GM12878 (cell line): Measurements from ENCODE around the gene NEXMIF. TPM values are rescaled to one million over a fixed set of nuclear protein-coding genes. Genes with fewer than 3 reads are reported as not detected.

Experiments used
- ATAC-seq: fragments of 200-7000 bp; cut with Tn5 transposase; 3 replicates; pipeline ENCODE4 v1.9.1; 2020; ENCODE audit warnings: mild to moderate bottlenecking, moderate library complexity
- BruUV-seq: library from RNA; stranded (reverse); fragments of 400-500 nt; replicated peaks from 2 replicates; lab custom pipeline; 2021; lab: Mats Ljungman, UMichigan
- CTCF ChIA-PET: fragments of 300-600 bp; sonication (Branson Sonifier 250); formaldehyde crosslinking; extraction: SDS; loops from one replicate; lab custom pipeline; 2021; ENCODE audit warnings: inconsistent platforms; lab: Yijun Ruan, JAX
- POLR2A ChIA-PET: fragments of 350-600 bp; formaldehyde crosslinking; extraction: SDS; loops from one replicate; lab custom pipeline; 2021; ENCODE audit warnings: inconsistent platforms; lab: Charles Lee
- RAD21 ChIA-PET: fragments of 300-600 bp; sonication (Branson Sonifier 250); formaldehyde crosslinking; loops from one replicate; lab custom pipeline; 2023; ENCODE audit warnings: antibody characterized with exemption; ENCODE audit not compliant: unreplicated experiment; lab: Charles Lee
- SMC1A ChIA-PET: fragments of 300-600 bp; sonication (Branson Sonifier 250); formaldehyde crosslinking; loops from one replicate; lab custom pipeline; 2023; ENCODE audit not compliant: unreplicated experiment, uncharacterized antibody; lab: Charles Lee
- DNase-seq: peaks from one replicate; pipeline ENCODE4 v3.0.0-alpha.2; 2011; ENCODE audit warnings: low read depth, low spot score
- FAIRE-seq: peaks from 3 replicates; lab custom pipeline; 2011; peaks lifted over from hg19 to GRCh38; lab: Jason Lieb, UNC
- H2AFZ ChIP-seq: 2 replicates; pipeline ENCODE4 v1.6.0; 2011; ENCODE audit warnings: low read depth, low read length, control low read depth; ENCODE audit not compliant: control insufficient read depth
- H3K27ac ChIP-seq: 2 replicates; pipeline ENCODE4 v1.5.1; 2011; ENCODE audit warnings: control low read depth; ENCODE audit not compliant: control insufficient read depth, insufficient read depth
- H3K27me3 ChIP-seq, 2 experiments: replicated peaks in 1 of 2; 2 replicates each; pipeline versions ENCODE4 v1.6.0 to v1.6.1; 2011; ENCODE audit warnings: low read length in 1 of 2; ENCODE audit not compliant: control insufficient read depth in 2 of 2, insufficient read depth in 2 of 2
- H3K36me3 ChIP-seq, 2 experiments: 2 replicates each; pipeline ENCODE4 v1.5.1; 2011; ENCODE audit warnings: low read length in 1 of 2; ENCODE audit not compliant: control insufficient read depth in 2 of 2, insufficient read depth in 2 of 2
- H3K4me1 ChIP-seq: 2 replicates; pipeline ENCODE4 v1.6.1; 2011; ENCODE audit warnings: mild to moderate bottlenecking, low read length, moderate library complexity, mixed read lengths; ENCODE audit not compliant: control insufficient read depth, insufficient read depth
- H3K4me2 ChIP-seq: 2 replicates; pipeline ENCODE4 v1.6.0; 2011; ENCODE audit warnings: control low read depth; ENCODE audit not compliant: control insufficient read depth, insufficient read depth
- H3K4me3 ChIP-seq: fragments of 200-600 bp; sonication (generic); 2 replicates; pipeline ENCODE4 v1.5.1; 2016
- H3K79me2 ChIP-seq: 2 replicates; pipeline ENCODE4 v1.6.0; 2011; ENCODE audit warnings: low read length; ENCODE audit not compliant: control insufficient read depth, insufficient read depth
- H3K9ac ChIP-seq: 2 replicates; pipeline ENCODE4 v1.8.0; 2011; ENCODE audit warnings: low read length, control low read depth, mixed read lengths; ENCODE audit not compliant: control insufficient read depth, insufficient read depth
- H3K9me3 ChIP-seq: replicated peaks from 3 replicates; pipeline ENCODE4 v1.5.1; 2011; ENCODE audit warnings: mild to moderate bottlenecking, low read length; ENCODE audit not compliant: control insufficient read depth, insufficient read depth
- H4K20me1 ChIP-seq: 2 replicates; pipeline ENCODE4 v1.6.0; 2011; ENCODE audit not compliant: control insufficient read depth, insufficient read depth
- BACH1 ChIP-seq: fragments of 450-650 bp; IDR thresholded peaks from 2 replicates; pipeline ENCODE4 v1.6.1; 2017; ENCODE audit warnings: mild to moderate bottlenecking, borderline replicate concordance
- CBX5 ChIP-seq: sonication (generic); IDR thresholded peaks from 2 replicates; pipeline ENCODE4 v1.6.1; 2016; ENCODE audit warnings: low read depth, moderate library complexity, mild to moderate bottlenecking, inconsistent platforms
- CHD2 ChIP-seq: IDR thresholded peaks from 2 replicates; pipeline ENCODE4 v1.6.1; 2011; ENCODE audit warnings: low read depth, low read length, improper control_type of control experiment, borderline replicate concordance
- EP300 ChIP-seq, 2 experiments: fragments of 150-350 bp in 1 of 2; IDR thresholded peaks; 2 replicates each; pipeline ENCODE4 v1.6.1; 2011 to 2012; ENCODE audit warnings: low read depth in 2 of 2, low read length in 2 of 2, borderline replicate concordance in 1 of 2, improper control_type of control experiment in 1 of 2, inconsistent platforms in 1 of 2; ENCODE audit not compliant: control insufficient read depth in 1 of 2
- ESRRA ChIP-seq: IDR thresholded peaks from 2 replicates; pipeline ENCODE4 v1.6.1; 2012; ENCODE audit warnings: mild to moderate bottlenecking, low read length, improper control_type of control experiment
- EZH2 ChIP-seq: IDR thresholded peaks from 2 replicates; pipeline ENCODE4 v1.6.1; 2012; ENCODE audit warnings: low read depth, mild to moderate bottlenecking, control low read depth, inconsistent platforms, low read length, borderline replicate concordance; ENCODE audit not compliant: control insufficient read depth
- IKZF1 ChIP-seq: fragments of 450-650 bp; conservative IDR thresholded peaks from 2 replicates; pipeline ENCODE4 v1.6.1; 2017; ENCODE audit warnings: antibody characterized with exemption, mild to moderate bottlenecking
- LARP7 ChIP-seq: fragments of 450-650 bp; IDR thresholded peaks from 2 replicates; pipeline ENCODE4 v1.6.1; 2017; ENCODE audit warnings: mild to moderate bottlenecking
- NR2F1 ChIP-seq: fragments of 450-650 bp; conservative IDR thresholded peaks from 2 replicates; pipeline ENCODE4 v1.6.1; 2017; ENCODE audit warnings: mild to moderate bottlenecking
- NRF1 ChIP-seq: conservative IDR thresholded peaks from 2 replicates; pipeline ENCODE4 v1.6.1; 2011; ENCODE audit warnings: mild to moderate bottlenecking, low read depth, low read length, improper control_type of control experiment
- PML ChIP-seq: IDR thresholded peaks from 2 replicates; pipeline ENCODE4 v1.6.1; 2012; ENCODE audit warnings: low read length, inconsistent platforms
- POLR2A ChIP-seq: IDR thresholded peaks from 2 replicates; pipeline ENCODE4 v1.6.1; 2011; ENCODE audit warnings: low read depth, mild to moderate bottlenecking, low read length
- POLR2AphosphoS5 ChIP-seq: IDR thresholded peaks from 2 replicates; pipeline ENCODE4 v1.6.1; 2011; ENCODE audit warnings: mild to moderate bottlenecking, low read length, inconsistent platforms
- POU2F2 ChIP-seq: IDR thresholded peaks from 3 replicates; pipeline ENCODE4 v1.6.1; 2011; ENCODE audit warnings: low read depth, mild to moderate bottlenecking, low read length, borderline replicate concordance
- SPI1 ChIP-seq: IDR thresholded peaks from 2 replicates; pipeline ENCODE4 v1.6.1; 2011; ENCODE audit warnings: low read depth, mild to moderate bottlenecking, low read length, moderate library complexity, borderline replicate concordance; ENCODE audit not compliant: insufficient read depth
- TAF1 ChIP-seq: IDR thresholded peaks from 2 replicates; pipeline ENCODE4 v1.6.1; 2011; ENCODE audit warnings: mild to moderate bottlenecking, low read depth, low read length, borderline replicate concordance
- WGBS: methylation state at CpG from one replicate; pipeline ENCODE4 v1.1.6; 2016; ENCODE audit warnings: low lambda C conversion rate; ENCODE audit not compliant: insufficient replicate concordance, insufficient coverage; ENCODE audit errors: missing lambda C conversion rate; 5-methylcytosine and 5-hydroxymethylcytosine counted together
- in situ Hi-C: fragments of 300-500 bp; cut with MboI; formaldehyde crosslinking; loops from 9 replicates; pipeline ENCODE4 v1.14.3; 2018; ENCODE audit warnings: mixed read lengths
- intact Hi-C: fragments of 100-400 bp; cut with micrococcal nuclease; formaldehyde crosslinking; loops from one replicate; pipeline ENCODE4 v1.14.2; 2022; ENCODE audit not compliant: unreplicated experiment
- polyA plus RNA-seq, 11 experiments: library from polyadenylated mRNA; depleted of rRNA in 4 of 11; unstranded in 6 of 11; stranded (reverse) in 5 of 11; fragments of >200 nt; fragmentation: Nextera tagmentation in 4 of 11; fragmentation: Illumina TruSeq in 1 of 11; extraction: Ambion mirVana in 4 of 11; extraction: Trizol in 1 of 11; gene quantifications; 1 replicate in 1 of 11; 2 replicates in 10 of 11; pipeline versions ENCODE4 v1.2.1 to v1.2.3, GENCODE V29; 2011 to 2016; ENCODE audit warnings: inconsistent platforms in 2 of 11, missing spikeins in 2 of 11, low read depth in 1 of 11
- total RNA-seq, 4 experiments: library from RNA; depleted of rRNA in 3 of 4; stranded (reverse); fragments of >200 nt in 3 of 4; fragmentation: Illumina TruSeq in 1 of 4; extraction: Trizol in 1 of 4; gene quantifications; 2 replicates each; pipeline versions ENCODE4 v1.2.1 to v1.2.3, GENCODE V29; 2013 to 2021
- TF ChIP-seq, protein P1 (sequence below): IDR thresholded peaks from 2 replicates; pipeline ENCODE4 v1.6.1; 2012; ENCODE audit warnings: low read depth, low read length, improper control_type of control experiment
- TF ChIP-seq, protein P2 (sequence below): fragments of 450-650 bp; IDR thresholded peaks from 2 replicates; pipeline ENCODE4 v1.6.1; 2017; ENCODE audit warnings: mild to moderate bottlenecking, moderate library complexity

NEXMIF gene
- total and polyA plus RNA-seq, 10 of the 15 experiments (the other 5 are each of a cell fraction or from before 2014, with no cell fraction given) = 0.75 to 10.4 (median 4.3) TPM

DNA sequence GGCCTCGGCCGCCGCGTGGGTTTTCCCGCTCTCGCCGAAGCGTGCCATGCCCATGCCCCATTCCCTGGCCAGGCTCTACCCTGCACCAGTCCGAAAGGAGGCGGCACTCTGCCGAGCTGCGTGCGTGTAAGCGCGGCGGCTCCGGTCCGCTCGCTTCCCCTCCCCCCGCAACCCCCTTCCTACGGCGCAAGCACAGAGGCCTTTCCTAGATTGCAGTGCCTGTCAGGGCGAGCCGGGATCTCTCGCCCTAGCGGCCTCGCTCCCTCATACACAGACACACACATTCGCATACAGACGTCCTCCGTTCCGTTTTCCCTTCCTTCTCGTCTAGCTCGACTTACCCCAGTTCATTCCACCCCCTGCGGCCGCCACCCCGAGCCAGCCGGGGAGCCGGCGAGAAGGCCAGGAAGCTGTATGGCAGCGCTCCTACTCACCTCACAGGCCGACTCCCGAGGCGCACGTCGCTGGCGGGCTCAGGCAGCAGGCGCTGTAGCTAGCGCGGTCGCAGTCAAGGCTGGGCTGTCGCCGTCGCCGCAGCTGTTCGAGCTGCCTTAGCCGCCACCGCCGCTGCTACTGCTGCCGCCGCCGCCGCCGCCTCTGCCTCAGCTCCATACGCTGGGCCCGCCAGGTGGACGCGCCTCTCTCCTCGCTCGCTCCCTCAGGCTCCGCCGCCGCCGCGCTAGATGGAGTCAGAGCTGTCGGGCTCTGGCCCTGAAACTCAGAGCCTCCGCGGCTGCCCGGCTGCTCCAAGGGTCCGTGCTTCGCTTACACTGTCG, 615 bp downstream of the NEXMIF start:
- FAIRE-seq (peak; percentile 18), ATAC-seq (peak; percentile 74)
- CTCF ChIA-PET = interaction anchor here (0.7 to 1.2 kb wide), 4 partner anchors 35 to 354 kb away, joined by 3 to 7 read pairs (median 4); no protein-coding TSS in a partner anchor
- 0 out of 2 replicates have a peak, but pooled peaks have one; percentile 45 for TF ChIP-seq LARP7
- peak; percentile 57; the same call in 1 of the 2 replicates for TF ChIP-seq CHD2
- TF ChIP-seq NRF1 = no peak
- no peak for TF ChIP-seq SPI1
- TF ChIP-seq EZH2 = no peak
- peak; percentile 78; the same call in 1 of the 2 replicates for TF ChIP-seq IKZF1
- peak; percentile 19; the same call in 1 of the 2 replicates for TF ChIP-seq TAF1
- no peak for TF ChIP-seq ESRRA
- peak; percentile 20; the same call in 1 of the 2 replicates for TF ChIP-seq BACH1
- peak; percentile 1; the same call in 1 of the 2 replicates for TF ChIP-seq NR2F1
- TF ChIP-seq CBX5 = 0 out of 2 replicates have a peak, but pooled peaks have one; percentile 17
- TF ChIP-seq POU2F2 = peak; percentile 58; the same call in 1 of the 3 replicates
- 0 out of 4 replicates have a peak, but pooled peaks of 1 of the 2 experiments have one; percentile 19 for TF ChIP-seq EP300 (IDR thresholded peaks at IDR 0.05; ENCODE audit: borderline replicate concordance in 1 of 2, control insufficient read depth in 1 of 2, low read depth in 2 of 2, low read length in 2 of 2)
- peak; percentile 62 for TF ChIP-seq POLR2AphosphoS5
- no peak for TF ChIP-seq PML
- TF ChIP-seq, protein P1, sequence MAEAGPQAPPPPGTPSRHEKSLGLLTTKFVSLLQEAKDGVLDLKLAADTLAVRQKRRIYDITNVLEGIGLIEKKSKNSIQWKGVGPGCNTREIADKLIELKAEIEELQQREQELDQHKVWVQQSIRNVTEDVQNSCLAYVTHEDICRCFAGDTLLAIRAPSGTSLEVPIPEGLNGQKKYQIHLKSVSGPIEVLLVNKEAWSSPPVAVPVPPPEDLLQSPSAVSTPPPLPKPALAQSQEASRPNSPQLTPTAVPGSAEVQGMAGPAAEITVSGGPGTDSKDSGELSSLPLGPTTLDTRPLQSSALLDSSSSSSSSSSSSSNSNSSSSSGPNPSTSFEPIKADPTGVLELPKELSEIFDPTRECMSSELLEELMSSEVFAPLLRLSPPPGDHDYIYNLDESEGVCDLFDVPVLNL = no peak
- peak; percentile 78 for TF ChIP-seq POLR2A
- TF ChIP-seq, protein P2, sequence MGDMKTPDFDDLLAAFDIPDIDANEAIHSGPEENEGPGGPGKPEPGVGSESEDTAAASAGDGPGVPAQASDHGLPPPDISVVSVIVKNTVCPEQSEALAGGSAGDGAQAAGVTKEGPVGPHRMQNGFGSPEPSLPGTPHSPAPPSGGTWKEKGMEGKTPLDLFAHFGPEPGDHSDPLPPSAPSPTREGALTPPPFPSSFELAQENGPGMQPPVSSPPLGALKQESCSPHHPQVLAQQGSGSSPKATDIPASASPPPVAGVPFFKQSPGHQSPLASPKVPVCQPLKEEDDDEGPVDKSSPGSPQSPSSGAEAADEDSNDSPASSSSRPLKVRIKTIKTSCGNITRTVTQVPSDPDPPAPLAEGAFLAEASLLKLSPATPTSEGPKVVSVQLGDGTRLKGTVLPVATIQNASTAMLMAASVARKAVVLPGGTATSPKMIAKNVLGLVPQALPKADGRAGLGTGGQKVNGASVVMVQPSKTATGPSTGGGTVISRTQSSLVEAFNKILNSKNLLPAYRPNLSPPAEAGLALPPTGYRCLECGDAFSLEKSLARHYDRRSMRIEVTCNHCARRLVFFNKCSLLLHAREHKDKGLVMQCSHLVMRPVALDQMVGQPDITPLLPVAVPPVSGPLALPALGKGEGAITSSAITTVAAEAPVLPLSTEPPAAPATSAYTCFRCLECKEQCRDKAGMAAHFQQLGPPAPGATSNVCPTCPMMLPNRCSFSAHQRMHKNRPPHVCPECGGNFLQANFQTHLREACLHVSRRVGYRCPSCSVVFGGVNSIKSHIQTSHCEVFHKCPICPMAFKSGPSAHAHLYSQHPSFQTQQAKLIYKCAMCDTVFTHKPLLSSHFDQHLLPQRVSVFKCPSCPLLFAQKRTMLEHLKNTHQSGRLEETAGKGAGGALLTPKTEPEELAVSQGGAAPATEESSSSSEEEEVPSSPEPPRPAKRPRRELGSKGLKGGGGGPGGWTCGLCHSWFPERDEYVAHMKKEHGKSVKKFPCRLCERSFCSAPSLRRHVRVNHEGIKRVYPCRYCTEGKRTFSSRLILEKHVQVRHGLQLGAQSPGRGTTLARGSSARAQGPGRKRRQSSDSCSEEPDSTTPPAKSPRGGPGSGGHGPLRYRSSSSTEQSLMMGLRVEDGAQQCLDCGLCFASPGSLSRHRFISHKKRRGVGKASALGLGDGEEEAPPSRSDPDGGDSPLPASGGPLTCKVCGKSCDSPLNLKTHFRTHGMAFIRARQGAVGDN = peak; percentile 92; the same call in 1 of the 2 replicates

More for the DNA sequence above, 615 bp downstream of the NEXMIF start:
- H3K9ac ChIP-seq = peak overlapping the region; percentile 75
- peak overlapping the region; percentile 49 for H3K4me3 ChIP-seq
- no peak for DNase-seq
- no peaks in the 10 kb centered on the region for H3K36me3 ChIP-seq
- no TSS peak for BruUV-seq
- peak overlapping the region; percentile 62; the same call in 1 of the 2 replicates for H3K4me2 ChIP-seq
- peaks cover 30% of the 10 kb centered on the region for H3K79me2 ChIP-seq
- intact Hi-C loops = loop anchor here (1.0 to 5.0 kb wide), 6 partner anchors 34 to 353 kb away; partner anchors contain the start of genes ABCB7 and RLIM
- H3K27ac ChIP-seq = peak overlapping the region; percentile 87
- SMC1A ChIA-PET = interaction anchor here (1.0 to 5.9 kb wide), 4 partner anchors 23 to 320 kb away, joined by 3 to 39 read pairs (median 6); no protein-coding TSS in a partner anchor
- in situ Hi-C loops = loop anchor here (5.0 to 10.0 kb wide), 3 partner anchors 127 to 350 kb away; partner anchors contain the start of genes RLIM and UPRT
- RAD21 ChIA-PET = interaction anchor here (0.9 to 1.6 kb wide), 7 partner anchors 13 to 310 kb away, joined by 3 to 7 read pairs (median 3); partner anchors contain the start of gene RLIM
- peak overlapping the region; percentile 45 for H2AFZ ChIP-seq
- WGBS = 44% methylated on average over 39 of the region's 81 CpGs
- no peaks in the 10 kb centered on the region; the same call in 2 of the 3 replicates for H3K9me3 ChIP-seq
- H3K27me3 ChIP-seq = no peaks in the 10 kb centered on the region
- no peaks in the 10 kb centered on the region for H3K4me1 ChIP-seq
- no peaks in the 10 kb centered on the region for H4K20me1 ChIP-seq
- POLR2A ChIA-PET = interaction anchor here (0.6 to 1.3 kb wide), 6 partner anchors 31 to 146 kb away, joined by 3 to 4 read pairs (median 3); no protein-coding TSS in a partner anchor
